T47D (cell line): ENCODE results near the gene ASB14.

Source experiments
- DNase-seq, 2 experiments: peaks; one replicate each; pipeline versions ENCODE4 v3.0.0 to v3.0.0-alpha.2; 2011 to 2012; ENCODE audit warnings: low read depth in 1 of 2, low spot score in 1 of 2
- JUND ChIP-seq: IDR thresholded peaks from 2 replicates; pipeline ENCODE4 v1.6.1; 2012; ENCODE audit warnings: low read depth
- in situ Hi-C: cut with HindIII; loops from 2 replicates; pipeline ENCODE4 v1.10.0; 2016; ENCODE audit warnings: low sequenced_read_pairs, low pct_unique_long_range_greater_than_20kb

Gene ASB14

DNA sequence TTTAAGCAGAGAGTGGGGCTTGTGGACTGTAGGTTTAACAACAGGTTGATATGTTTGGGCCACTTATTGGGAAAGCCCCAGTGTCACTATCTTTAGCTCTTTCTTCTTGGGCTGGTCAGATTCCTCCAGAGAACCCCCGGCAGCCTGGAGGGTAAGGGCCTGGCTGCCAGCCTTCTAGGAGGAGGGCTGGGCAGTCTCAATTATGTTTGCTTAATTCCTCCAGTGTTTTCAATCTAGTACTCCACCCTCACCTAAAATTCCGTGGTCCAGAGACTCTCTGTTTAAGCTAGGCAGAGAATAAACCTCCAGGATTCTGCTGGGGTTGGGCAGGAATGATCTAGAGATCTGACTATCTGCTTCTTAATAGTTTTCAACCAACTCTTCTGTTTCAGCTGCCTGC, 5.3 kb downstream of the ASB14 start:
- no peak for DNase-seq
- in situ Hi-C loops: no loop called here
- TF ChIP-seq JUND: no peak

DNA sequence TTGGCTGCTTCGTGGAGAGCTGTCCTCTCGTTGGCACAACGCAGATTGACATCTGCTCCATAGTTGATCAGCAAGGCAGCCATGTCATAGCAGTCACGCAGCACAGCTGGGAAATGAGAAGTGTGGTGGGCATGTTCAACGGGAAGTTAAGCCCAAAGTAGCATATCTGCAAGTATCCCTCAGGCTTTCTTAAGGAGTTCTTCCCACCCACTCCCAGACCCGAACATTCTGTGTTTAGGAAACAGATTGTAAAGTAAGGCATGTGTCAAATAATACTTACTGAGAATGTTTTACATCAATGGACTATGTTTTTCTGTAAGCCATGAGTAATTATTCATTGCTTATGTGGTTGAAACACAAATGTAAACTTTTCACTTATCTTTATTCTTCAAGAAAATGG, 9.2 kb downstream of the ASB14 start:
- in situ Hi-C loops: no loop called here
- DNase-seq: no peak
- TF ChIP-seq JUND: no peak

DNA sequence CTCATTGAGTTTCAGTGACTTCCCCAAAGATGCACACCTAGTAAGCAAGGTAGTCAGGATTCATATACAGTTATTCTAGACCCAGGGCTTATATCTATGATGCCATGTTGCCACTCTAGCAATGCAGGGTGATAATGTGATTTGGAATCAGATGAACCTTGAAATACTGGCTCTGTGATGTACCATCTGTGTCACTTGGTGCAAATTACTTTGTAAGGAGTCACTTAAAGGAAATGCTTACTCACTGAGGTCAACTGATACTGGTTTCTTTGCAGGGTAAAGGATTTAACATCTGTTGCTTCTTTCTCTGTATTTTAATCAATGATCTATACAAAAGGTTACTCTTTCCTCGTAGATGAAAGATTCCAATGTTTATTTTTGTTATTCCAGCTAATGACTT, 10.8 kb downstream of the ASB14 start:
- DNase-seq: no peak

DNA sequence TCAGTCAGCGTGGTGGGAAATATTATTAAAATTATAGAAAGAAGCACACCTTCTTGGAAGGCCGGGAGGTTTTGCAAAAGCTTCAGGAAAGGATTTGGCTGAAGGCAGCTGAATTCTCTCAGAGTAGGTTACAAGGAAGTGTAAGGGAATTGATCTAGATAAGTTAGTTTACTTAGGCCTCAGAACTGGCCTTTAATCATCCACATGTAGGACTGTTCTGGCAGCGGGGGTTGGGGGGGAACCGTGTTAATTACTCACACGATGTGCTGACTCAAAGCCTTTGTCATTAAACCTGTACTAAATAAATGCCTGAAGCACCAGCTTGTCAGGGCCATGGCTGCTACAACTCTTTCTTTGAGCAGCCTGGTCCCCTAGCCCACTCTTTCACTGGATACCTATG, 12.8 kb downstream of the ASB14 start:
- no peak for TF ChIP-seq JUND
- peak in 1 of 2 experiments; percentile 7 for DNase-seq
- in situ Hi-C loops: no loop called here

More for the DNA sequence above, 10.8 kb downstream of the ASB14 start:
- TF ChIP-seq JUND: no peak
- in situ Hi-C loops: no loop called here

DNA sequence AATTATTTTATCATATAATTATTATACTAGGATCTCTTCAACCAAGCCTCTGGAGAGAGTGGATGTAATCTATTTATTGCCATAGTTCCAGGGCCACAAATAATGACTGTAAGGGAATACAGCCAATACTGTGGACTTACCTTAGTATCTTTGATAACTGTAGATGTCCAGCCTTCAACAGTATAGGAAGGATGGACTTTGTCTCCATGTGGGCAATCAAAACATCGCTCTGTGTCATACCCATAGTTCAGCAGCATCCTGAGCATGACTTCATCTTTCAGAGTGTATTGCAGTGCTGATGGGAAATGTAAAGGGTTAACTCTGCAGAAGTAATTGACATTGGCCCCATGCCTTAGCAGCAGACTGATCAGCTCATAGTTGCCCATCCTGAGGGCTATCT, 14.2 kb downstream of the ASB14 start:
- no peak for TF ChIP-seq JUND
- in situ Hi-C loops: no loop called here
- no peak for DNase-seq

DNA sequence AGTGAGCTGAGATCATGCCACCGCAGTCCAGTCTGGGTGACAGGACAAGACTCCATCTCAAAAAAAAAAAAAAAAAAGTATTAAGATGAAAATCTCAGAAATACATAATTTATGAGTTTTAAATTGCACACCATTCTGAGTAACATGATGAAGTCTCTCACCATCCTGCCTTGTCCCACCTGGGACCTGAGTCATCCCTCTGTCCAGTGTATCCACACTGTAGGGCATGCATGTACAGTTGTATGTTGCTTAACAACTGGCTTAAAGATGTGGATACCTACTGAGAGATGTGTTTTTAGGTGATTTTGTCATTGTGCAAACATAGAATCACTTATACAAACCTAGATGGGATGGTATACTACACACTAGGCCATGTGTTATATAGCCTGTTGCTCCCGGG, 17.1 kb downstream of the ASB14 start:
- no peak for TF ChIP-seq JUND
- no peak for DNase-seq
- in situ Hi-C loops: no loop called here

DNA sequence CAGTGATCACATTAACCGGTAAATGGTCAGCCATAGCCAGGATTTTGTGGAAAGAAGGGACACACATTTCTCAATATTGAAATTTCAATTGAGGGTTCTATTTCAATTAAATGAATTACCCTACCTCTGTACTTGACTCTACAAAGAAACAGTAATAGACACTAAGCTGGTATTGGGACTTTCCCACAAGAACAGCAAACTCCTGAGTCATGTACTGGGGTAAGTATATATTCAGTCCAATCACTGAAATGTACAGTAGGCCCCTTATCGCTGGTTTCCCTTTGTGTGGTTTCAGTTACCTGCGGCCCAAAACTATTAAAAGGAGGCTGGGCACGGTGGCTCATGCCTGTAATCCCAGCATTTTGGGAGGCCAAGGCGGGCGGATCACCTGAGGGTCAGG, 17.6 kb downstream of the ASB14 start:
- in situ Hi-C loops: no loop called here
- no peak for DNase-seq
- TF ChIP-seq JUND: no peak

DNA sequence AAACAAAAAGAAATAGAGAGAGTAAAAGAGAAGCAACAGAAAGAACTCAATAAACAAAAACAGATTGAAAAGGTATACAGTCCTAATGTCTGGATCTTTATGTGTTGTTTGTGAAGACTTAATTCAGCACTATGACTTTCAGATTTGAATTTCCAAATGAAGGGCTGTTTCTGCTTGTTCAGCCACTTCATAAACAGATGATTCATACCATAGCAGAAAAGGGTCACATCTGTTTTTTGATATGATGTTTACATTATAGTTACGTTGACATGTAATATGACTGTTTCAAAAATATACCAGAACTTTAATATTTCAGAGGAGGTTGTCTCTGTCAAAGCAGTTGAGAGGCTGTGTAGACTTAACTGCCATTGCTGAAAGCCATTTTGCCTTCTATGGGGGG, 24.1 kb downstream of the ASB14 start:
- in situ Hi-C loops: no loop called here
- TF ChIP-seq JUND: no peak

DNA sequence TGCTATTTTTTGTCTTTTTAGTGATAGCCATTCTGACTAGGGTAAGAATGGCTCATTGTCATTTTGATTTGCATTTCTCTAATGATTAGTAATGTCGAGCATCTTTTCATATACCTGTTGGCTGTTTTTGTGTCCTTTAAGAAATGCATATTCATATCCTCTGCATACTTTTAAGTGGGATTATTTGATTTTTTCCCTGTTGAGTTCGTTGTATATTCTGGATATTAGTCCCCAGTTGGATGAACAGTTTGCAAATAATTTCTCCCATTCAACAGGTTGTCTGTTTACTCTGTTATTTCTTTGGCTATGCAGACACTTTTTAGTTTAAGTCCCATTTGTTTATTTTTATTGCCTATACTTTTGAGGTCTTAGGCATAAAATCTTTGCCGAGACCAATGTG, 30.6 kb downstream of the ASB14 start:
- no peak for TF ChIP-seq JUND
- DNase-seq: no peak

More for the DNA sequence above, 24.1 kb downstream of the ASB14 start:
- no peak for DNase-seq

DNA sequence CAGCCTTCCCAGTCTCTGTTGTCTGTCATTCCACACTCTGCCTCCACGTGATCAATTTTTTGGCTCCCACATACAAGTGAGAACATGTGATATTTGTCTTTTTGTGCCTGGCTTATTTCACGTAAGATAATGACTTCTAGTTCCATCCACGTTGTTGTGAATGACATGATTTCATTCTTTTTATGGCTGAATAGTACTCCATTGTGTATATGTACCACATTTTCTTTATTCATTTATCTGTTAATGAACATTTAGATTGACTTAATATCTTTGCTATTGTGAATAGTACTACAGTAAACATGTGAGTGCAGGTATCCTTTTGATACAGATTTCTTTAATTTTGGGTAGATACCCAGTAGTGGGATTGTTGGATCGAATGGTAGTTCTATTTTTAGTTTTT, 31.4 kb downstream of the ASB14 start:
- in situ Hi-C loops: no loop called here
- no peak for DNase-seq
- no peak for TF ChIP-seq JUND

More for the DNA sequence above, 30.6 kb downstream of the ASB14 start:
- in situ Hi-C loops: no loop called here

DNA sequence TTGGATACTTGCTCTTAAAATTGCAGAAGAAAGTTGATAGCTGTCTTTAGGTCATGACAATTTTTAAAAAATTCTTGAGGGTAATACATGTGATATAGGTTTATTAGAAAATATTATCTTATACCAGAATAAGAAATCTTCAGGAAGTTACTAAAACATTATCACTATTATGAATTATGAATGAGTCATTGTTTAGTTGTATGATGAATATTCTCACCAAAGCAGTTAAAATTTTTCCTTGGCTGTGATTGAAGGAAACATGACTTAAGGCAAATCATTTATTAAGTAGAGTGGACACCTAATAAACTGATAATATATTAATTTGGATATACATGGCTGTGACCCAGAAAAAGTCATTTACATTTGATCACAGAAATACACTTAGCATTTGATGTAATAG, 34.8 kb downstream of the ASB14 start:
- no peak for TF ChIP-seq JUND
- in situ Hi-C loops: no loop called here
- no peak for DNase-seq

DNA sequence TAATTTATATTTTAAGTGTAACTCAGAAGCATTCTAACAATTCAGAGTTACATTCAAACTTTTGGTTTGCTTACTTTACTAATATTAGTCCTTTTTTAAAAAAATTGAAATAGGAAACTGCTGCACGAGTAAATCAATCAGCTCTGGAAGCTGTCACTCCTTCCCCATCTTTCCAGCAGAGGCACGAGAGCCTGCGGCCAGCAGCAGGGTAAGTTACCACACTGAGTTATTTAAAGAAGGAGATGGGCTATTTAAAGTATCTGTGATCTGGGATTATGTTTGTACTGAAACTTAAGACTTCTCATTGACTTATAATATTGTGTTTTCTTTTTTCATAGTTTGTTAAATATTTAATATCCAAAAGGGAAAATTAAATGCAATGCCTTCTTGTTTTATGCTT, 35.6 kb downstream of the ASB14 start:
- TF ChIP-seq JUND: no peak
- in situ Hi-C loops: no loop called here
- DNase-seq: no peak

DNA sequence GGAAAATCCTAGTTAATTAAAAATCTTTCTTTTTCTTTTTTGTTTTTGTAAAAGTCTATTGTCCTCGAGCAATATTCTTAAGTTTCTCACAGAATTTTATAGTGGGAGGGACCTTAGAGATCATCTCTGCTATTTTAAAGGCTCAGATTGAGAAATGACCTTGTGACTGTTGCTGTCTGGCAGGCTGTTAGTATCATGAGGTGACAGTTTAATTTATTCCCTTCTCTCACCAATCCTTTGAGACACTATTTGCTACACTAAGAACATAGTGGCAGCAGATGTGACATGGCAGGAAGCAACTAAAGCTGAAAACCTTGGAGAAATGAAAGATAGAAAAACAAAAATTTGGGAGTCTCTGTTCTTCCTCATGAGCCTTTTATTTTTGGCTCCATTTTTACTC, 40.1 kb downstream of the ASB14 start:
- in situ Hi-C loops: no loop called here
- DNase-seq: no peak
- no peak for TF ChIP-seq JUND

DNA sequence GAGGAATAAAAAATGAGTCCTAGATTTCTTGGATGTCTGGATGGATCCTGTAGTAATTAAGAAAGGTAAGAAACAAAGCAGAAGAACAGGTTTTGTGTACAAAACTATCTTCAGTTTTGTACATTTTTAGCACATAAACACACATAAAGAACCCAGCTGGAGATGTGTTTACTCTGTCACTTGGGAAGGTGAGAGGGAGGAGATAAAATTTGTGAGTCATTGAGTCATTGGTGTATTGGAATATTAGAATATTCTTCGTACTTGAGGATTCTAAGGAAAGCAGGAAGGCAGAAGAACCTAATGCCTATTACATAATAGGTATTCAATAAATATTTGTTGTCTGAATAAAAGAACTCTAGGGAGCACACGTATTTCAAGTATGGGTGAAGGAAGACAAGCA, 47.5 kb downstream of the ASB14 start:
- in situ Hi-C loops: no loop called here
- no peak for DNase-seq
- no peak for TF ChIP-seq JUND
